ENCODE data around the gene IFT43. TPM values are rescaled to one million over a fixed set of nuclear protein-coding genes. Genes with fewer than 3 reads are reported as not detected.

The IFT43 gene
- total RNA-seq, 1 donor from 2014 or later = 21.9 TPM

DNA sequence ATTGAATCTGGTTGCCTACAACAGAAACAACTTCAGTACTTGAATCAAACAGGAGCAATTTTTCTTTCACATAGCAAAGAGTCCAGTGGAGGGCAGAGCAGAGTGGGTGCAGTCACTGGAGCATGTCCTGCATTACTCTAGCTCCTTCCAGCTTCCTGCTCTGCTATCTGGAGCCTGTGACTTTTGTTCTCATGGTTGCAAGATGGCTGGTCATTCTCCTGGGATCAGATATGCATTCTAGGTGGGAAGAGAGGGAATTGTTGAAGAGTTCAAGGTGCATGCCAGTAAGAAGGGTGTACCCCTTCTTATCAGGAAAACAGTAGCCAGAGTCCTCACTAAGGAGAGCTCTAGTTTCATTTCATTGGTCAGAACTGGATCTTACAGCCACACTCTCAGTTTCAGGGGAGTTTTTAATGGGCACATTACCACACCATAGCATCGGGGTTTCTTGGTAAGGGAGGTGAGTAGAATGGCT lies 8.0 kb downstream of the IFT43 start:
- TF ChIP-seq CTCF (IDR thresholded peaks at IDR 0.05) = no peak
- no peak for ATAC-seq

GRCh38 chr14:75995372-75996041 lies 9.9 kb downstream of the IFT43 start:
- no peak for DNase-seq
- Histone ChIP-seq H3K4me3 (no peak overlapping the region), H3K36me3 (peaks cover 44% of the 10 kb centered on the region), H3K27ac (peak overlapping the region; percentile 55), H3K27me3 (ENCODE audit: low read depth) (no peaks in the 10 kb centered on the region), H3K9me3 (no peaks in the 10 kb centered on the region), H3K4me1 (no peaks in the 10 kb centered on the region)
- intact Hi-C loops (cut with DNase I) = no loop called here
- ATAC-seq = peak; percentile 80 to 84
- no peak for TF ChIP-seq CTCF (IDR thresholded peaks at IDR 0.05)

More for the DNA sequence above, 8.0 kb downstream of the IFT43 start:
- H3K36me3 ChIP-seq = peaks cover 31% of the 10 kb centered on the region
- no peaks in the 10 kb centered on the region for H3K9me3 ChIP-seq
- no peaks in the 10 kb centered on the region for H3K27me3 ChIP-seq (ENCODE audit: low read depth)
- no peak overlapping the region for H3K4me3 ChIP-seq
- intact Hi-C loops (cut with DNase I) = no loop called here
- DNase-seq = no peak
- H3K27ac ChIP-seq = no peak overlapping the region
- no peaks in the 10 kb centered on the region for H3K4me1 ChIP-seq

DNA sequence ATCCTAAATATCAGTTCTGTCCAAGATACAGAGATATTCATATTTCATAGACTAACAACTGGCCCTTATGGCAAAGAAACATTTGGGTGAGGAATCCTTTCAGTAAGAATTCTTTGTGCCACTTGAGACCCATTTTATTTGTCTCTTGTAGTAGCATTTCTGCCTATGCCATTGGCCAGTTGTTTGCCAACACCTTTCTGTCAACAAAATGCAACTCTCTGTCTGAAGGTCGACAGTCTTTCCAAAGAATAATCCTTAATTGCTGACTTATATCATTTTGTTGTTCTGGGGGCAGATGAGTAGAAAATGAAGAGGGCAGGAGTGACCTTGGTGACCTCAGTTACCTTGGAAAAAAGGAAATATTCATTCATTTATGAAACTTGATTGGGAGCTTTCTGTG lies 10.9 kb downstream of the IFT43 start:
- H3K4me3 ChIP-seq = no peak overlapping the region
- TF ChIP-seq CTCF (IDR thresholded peaks at IDR 0.05) = no peak
- no peaks in the 10 kb centered on the region for H3K9me3 ChIP-seq
- DNase-seq = no peak
- no peaks in the 10 kb centered on the region for H3K4me1 ChIP-seq
- peak overlapping the region; percentile 55 for H3K27ac ChIP-seq
- no peak for ATAC-seq
- no peaks in the 10 kb centered on the region for H3K27me3 ChIP-seq (ENCODE audit: low read depth)
- peaks cover 48% of the 10 kb centered on the region for H3K36me3 ChIP-seq
- intact Hi-C loops (cut with DNase I) = no loop called here

- Histone ChIP-seq H3K4me3 (no peak overlapping the region), H3K36me3 (peaks cover 43% of the 10 kb centered on the region), H3K27ac (no peak overlapping the region), H3K27me3 (ENCODE audit: low read depth) (no peaks in the 10 kb centered on the region), H3K9me3 (no peaks in the 10 kb centered on the region), H3K4me1 (no peaks in the 10 kb centered on the region)
- intact Hi-C loops (cut with DNase I) = no loop called here
- no peak for TF ChIP-seq CTCF (IDR thresholded peaks at IDR 0.05)
- ATAC-seq (no peak), DNase-seq (no peak)
These were observed 14.1 kb downstream of the IFT43 start for GRCh38 chr14:75999511-76000190.

GRCh38 chr14:76002383-76002782 lies 16.8 kb downstream of the IFT43 start:
- ATAC-seq = no peak
- Histone ChIP-seq H3K27me3 (ENCODE audit: low read depth) (no peaks in the 10 kb centered on the region), H3K9me3 (peaks cover 4% of the 10 kb centered on the region), H3K4me1 (no peaks in the 10 kb centered on the region), H3K27ac (no peak overlapping the region), H3K36me3 (peaks cover 51% of the 10 kb centered on the region), H3K4me3 (no peak overlapping the region)
- TF ChIP-seq CTCF (IDR thresholded peaks at IDR 0.05) = no peak
- intact Hi-C loops (cut with DNase I) = no loop called here
- no peak for DNase-seq

All from lower lobe of right lung (tissue), 2 donors.